Suprapubic skin (tissue), 3 donors: ENCODE measurements around the gene PRDM11.

ENCODE experiments used
- POLR2A ChIP-seq, 2 donors: fragments of 450-650 bp; IDR thresholded peaks; one replicate each; pipeline ENCODE4 v1.6.1; 2017; ENCODE audit warnings: antibody characterized with exemption in 2 of 2, mild to moderate bottlenecking in 2 of 2, moderate library complexity in 2 of 2
- TF ChIP-seq, protein P1 (sequence below), 2 donors: fragments of 200-600 bp in 1 of 2; fragments of 450-650 bp in 1 of 2; sonication (generic) in 1 of 2; IDR thresholded peaks; one replicate each; pipeline ENCODE4 v1.5.1; 2016 to 2019; ENCODE audit warnings: antibody characterized with exemption in 2 of 2, mild to moderate bottlenecking in 1 of 2, moderate library complexity in 1 of 2

DNA sequence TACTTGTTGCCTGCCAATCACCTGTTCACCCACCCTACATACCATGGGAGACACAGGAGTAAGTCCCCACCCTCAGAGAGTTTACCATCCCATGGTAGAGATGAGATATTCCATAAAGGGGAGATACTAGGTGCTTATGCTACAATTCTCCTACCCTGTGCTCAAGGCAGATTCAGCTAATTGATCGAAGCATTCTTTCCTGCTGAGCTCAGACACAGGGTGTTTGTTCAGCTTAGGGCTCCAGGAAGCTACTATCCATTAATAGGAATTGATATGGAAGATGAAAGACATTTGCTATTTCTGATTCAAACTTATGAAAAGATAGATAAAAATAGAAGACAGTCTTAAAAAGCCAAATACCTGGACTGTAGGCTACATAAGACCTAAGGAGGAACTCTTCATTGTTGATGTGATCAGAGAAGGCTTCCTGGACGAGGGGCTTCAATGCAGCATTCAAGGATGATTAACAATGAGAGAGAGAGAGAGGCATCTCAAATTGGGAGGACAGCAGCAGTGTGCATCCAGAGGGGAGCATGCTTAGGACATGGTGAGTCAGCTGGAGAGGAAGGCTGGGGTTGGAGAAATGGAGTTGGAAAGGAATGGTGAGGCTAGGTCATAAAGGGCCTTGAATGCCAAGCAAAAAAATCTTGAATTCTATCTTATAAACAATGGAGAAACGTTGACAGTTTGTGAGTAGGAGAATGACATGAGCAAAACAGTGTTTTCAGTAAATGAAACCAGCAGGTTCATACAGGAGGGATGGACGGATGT, 124.7 kb downstream of the PRDM11 start:
- TF ChIP-seq, protein P1, sequence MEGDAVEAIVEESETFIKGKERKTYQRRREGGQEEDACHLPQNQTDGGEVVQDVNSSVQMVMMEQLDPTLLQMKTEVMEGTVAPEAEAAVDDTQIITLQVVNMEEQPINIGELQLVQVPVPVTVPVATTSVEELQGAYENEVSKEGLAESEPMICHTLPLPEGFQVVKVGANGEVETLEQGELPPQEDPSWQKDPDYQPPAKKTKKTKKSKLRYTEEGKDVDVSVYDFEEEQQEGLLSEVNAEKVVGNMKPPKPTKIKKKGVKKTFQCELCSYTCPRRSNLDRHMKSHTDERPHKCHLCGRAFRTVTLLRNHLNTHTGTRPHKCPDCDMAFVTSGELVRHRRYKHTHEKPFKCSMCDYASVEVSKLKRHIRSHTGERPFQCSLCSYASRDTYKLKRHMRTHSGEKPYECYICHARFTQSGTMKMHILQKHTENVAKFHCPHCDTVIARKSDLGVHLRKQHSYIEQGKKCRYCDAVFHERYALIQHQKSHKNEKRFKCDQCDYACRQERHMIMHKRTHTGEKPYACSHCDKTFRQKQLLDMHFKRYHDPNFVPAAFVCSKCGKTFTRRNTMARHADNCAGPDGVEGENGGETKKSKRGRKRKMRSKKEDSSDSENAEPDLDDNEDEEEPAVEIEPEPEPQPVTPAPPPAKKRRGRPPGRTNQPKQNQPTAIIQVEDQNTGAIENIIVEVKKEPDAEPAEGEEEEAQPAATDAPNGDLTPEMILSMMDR (IDR thresholded peaks at IDR 0.05) = no peak
- no peak for TF ChIP-seq POLR2A (IDR thresholded peaks at IDR 0.05)
